Neural crest cell (in vitro differentiated cells): ENCODE results near the gene LRRC23. TPM values are rescaled to one million over a fixed set of nuclear protein-coding genes. Genes with fewer than 3 reads are reported as not detected.
A peak's percentile ranks its signal among the peaks of the same experiment; 100 is the strongest.

Experiments
- DNase-seq: peaks from one replicate; pipeline ENCODE4 v3.0.0; 2021; ENCODE audit warnings: low read depth, mixed read lengths, low spot score
- H3K27ac Mint-ChIP-seq: one replicate; pipeline ENCODE4 v1.8.0; 2021; ENCODE audit warnings: mild to moderate bottlenecking, mixed read lengths; ENCODE audit not compliant: unreplicated experiment
- H3K27me3 Mint-ChIP-seq: 2 replicates; pipeline ENCODE4 v1.8.0; 2021; ENCODE audit warnings: low read depth, mild to moderate bottlenecking, mixed read lengths
- H3K36me3 Mint-ChIP-seq: 2 replicates; pipeline ENCODE4 v1.8.0; 2021; ENCODE audit warnings: low read depth, mild to moderate bottlenecking, mixed read lengths
- H3K4me1 Mint-ChIP-seq: 2 replicates; pipeline ENCODE4 v1.8.0; 2021; ENCODE audit warnings: mixed read lengths
- H3K4me3 Mint-ChIP-seq: one replicate; pipeline ENCODE4 v1.8.0; 2021; ENCODE audit warnings: mild to moderate bottlenecking, mixed read lengths
- H3K9me3 Mint-ChIP-seq: 2 replicates; pipeline ENCODE4 v1.8.0; 2021; ENCODE audit warnings: mixed read lengths
- total RNA-seq: library from RNA; stranded (reverse); gene quantifications from 2 replicates; pipeline ENCODE4 v1.2.1, GENCODE V29; 2021
- TF ChIP-seq, protein P1 (sequence below): fragments of 200-600 bp; sonication (generic); conservative IDR thresholded peaks from 2 replicates; pipeline ENCODE4 v1.5.0; 2021; ENCODE audit warnings: antibody characterized with exemption, mild to moderate bottlenecking

LRRC23 gene
- total RNA-seq, 1 donor from 2014 or later, result 4.8 TPM

DNA sequence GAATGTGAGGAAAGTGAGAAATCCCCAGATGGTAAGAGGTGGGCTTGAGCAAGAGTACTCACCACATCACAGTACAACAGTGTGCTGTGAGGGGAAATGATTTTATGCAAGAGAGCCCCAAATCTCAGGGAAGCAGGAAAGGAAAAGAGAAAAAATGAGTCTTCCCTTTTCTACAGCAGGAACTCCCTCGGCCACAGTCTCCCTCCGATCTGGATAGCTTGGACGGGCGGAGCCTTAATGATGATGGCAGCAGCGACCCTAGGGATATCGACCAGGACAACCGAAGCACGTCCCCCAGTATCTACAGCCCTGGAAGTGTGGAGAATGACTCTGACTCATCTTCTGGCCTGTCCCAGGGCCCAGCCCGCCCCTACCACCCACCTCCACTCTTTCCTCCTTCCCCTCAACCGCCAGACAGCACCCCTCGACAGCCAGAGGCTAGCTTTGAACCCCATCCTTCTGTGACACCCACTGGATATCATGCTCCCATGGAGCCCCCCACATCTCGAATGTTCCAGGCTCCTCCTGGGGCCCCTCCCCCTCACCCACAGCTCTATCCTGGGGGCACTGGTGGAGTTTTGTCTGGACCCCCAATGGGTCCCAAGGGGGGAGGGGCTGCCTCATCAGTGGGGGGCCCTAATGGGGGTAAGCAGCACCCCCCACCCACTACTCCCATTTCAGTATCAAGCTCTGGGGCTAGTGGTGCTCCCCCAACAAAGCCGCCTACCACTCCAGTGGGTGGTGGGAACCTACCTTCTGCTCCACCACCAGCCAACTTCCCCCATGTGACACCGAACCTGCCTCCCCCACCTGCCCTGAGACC lies 31.0 kb downstream of the LRRC23 start:
- TF ChIP-seq, protein P1, sequence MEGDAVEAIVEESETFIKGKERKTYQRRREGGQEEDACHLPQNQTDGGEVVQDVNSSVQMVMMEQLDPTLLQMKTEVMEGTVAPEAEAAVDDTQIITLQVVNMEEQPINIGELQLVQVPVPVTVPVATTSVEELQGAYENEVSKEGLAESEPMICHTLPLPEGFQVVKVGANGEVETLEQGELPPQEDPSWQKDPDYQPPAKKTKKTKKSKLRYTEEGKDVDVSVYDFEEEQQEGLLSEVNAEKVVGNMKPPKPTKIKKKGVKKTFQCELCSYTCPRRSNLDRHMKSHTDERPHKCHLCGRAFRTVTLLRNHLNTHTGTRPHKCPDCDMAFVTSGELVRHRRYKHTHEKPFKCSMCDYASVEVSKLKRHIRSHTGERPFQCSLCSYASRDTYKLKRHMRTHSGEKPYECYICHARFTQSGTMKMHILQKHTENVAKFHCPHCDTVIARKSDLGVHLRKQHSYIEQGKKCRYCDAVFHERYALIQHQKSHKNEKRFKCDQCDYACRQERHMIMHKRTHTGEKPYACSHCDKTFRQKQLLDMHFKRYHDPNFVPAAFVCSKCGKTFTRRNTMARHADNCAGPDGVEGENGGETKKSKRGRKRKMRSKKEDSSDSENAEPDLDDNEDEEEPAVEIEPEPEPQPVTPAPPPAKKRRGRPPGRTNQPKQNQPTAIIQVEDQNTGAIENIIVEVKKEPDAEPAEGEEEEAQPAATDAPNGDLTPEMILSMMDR, result no peak
- Mint-ChIP-seq H3K9me3 (no peaks in the 10 kb centered on the region), H3K36me3 (peaks cover 17% of the 10 kb centered on the region), H3K27ac (peak overlapping the region; percentile 57), H3K27me3 (peaks cover 9% of the 10 kb centered on the region), H3K4me1 (peaks cover 36% of the 10 kb centered on the region), H3K4me3 (peak overlapping the region; percentile 77)
- DNase-seq, result no peak

DNA sequence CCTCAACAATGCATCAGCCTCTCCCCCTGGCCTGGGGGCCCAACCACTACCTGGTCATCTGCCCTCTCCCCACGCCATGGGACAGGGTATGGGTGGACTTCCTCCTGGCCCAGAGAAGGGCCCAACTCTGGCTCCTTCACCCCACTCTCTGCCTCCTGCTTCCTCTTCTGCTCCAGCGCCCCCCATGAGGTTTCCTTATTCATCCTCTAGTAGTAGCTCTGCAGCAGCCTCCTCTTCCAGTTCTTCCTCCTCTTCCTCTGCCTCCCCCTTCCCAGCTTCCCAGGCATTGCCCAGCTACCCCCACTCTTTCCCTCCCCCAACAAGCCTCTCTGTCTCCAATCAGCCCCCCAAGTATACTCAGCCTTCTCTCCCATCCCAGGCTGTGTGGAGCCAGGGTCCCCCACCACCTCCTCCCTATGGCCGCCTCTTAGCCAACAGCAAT lies 31.6 kb downstream of the LRRC23 start:
- Mint-ChIP-seq H3K9me3 (no peaks in the 10 kb centered on the region), H3K36me3 (peaks cover 19% of the 10 kb centered on the region), H3K27me3 (peaks cover 10% of the 10 kb centered on the region), H3K27ac (no peak overlapping the region), H3K4me3 (peak overlapping the region; percentile 81), H3K4me1 (peaks cover 32% of the 10 kb centered on the region)
- TF ChIP-seq, protein P1, result no peak
- DNase-seq, result no peak

DNA sequence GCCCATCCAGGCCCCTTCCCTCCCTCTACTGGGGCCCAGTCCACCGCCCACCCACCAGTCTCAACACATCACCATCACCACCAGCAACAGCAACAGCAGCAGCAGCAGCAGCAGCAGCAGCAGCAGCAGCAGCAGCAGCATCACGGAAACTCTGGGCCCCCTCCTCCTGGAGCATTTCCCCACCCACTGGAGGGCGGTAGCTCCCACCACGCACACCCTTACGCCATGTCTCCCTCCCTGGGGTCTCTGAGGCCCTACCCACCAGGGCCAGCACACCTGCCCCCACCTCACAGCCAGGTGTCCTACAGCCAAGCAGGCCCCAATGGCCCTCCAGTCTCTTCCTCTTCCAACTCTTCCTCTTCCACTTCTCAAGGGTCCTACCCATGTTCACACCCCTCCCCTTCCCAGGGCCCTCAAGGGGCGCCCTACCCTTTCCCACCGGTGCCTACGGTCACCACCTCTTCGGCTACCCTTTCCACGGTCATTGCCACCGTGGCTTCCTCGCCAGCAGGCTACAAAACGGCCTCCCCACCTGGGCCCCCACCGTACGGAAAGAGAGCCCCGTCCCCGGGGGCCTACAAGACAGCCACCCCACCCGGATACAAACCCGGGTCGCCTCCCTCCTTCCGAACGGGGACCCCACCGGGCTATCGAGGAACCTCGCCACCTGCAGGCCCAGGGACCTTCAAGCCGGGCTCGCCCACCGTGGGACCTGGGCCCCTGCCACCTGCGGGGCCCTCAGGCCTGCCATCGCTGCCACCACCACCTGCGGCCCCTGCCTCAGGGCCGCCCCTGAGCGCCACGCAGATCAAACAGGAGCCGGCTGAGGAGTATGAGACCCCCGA lies 32.2 kb downstream of the LRRC23 start:
- TF ChIP-seq, protein P1, result no peak
- Mint-ChIP-seq H3K9me3 (no peaks in the 10 kb centered on the region), H3K4me3 (peak overlapping the region; percentile 81), H3K36me3 (peaks cover 19% of the 10 kb centered on the region), H3K27me3 (peaks cover 12% of the 10 kb centered on the region), H3K27ac (no peak overlapping the region), H3K4me1 (peaks cover 32% of the 10 kb centered on the region)
- DNase-seq, result no peak

DNA sequence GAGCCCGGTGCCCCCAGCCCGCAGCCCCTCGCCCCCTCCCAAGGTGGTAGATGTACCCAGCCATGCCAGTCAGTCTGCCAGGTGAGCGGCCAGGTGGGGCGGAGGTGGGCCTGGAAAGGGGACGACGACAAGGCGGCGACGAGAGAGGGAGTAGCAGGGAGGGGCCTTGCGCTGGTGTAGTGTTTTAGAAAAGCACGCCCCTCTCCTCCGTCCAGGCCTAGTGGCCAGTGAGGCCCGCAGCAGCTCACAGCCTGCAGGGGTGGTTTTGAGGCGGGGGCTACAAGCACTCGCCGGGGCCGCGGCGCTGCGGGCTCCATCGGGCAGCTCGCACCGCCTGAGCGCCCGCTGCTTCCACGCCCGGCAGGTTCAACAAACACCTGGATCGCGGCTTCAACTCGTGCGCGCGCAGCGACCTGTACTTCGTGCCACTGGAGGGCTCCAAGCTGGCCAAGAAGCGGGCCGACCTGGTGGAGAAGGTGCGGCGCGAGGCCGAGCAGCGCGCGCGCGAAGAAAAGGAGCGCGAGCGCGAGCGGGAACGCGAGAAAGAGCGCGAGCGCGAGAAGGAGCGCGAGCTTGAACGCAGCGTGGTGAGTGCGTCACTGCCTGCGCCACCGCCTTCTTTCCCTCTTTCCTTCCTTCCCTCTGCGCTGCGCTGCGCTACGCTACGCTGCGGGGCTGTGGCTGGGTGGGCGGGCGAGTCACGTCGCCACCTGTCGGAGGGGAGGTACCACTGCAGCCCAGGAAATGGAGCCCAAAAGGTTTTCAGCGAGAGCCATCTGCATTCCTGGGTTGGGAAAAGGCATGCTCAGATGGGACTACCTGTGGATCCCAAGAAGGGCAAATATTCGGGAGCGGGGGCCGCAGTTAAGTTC lies 33.1 kb downstream of the LRRC23 start:
- no peaks in the 10 kb centered on the region for H3K9me3 Mint-ChIP-seq
- peak overlapping the region; percentile 87 for H3K4me3 Mint-ChIP-seq
- peaks cover 15% of the 10 kb centered on the region for H3K27me3 Mint-ChIP-seq
- DNase-seq, result peak; percentile 87
- H3K4me1 Mint-ChIP-seq, result peaks cover 31% of the 10 kb centered on the region
- H3K27ac Mint-ChIP-seq, result peak overlapping the region; percentile 96
- peaks cover 19% of the 10 kb centered on the region for H3K36me3 Mint-ChIP-seq
- TF ChIP-seq, protein P1, result peak; percentile 98
